ENCODE measurements around the gene PAX9. TPM values are rescaled to one million over a fixed set of nuclear protein-coding genes. Genes with fewer than 3 reads are reported as not detected.

PAX9 gene
- total RNA-seq: not detected

- ChIA-PET POLR2A (no interaction called here), CTCF (interaction anchor here (0.7 kb wide), 1 partner anchor 141 kb away, joined by 3 read pairs; no protein-coding TSS in a partner anchor)
Observed at GRCh38 chr14:36661506-36662257, at the start of gene PAX9. Gene PAX9 (plus strand): TSS chr14:36661860. CDS start chr14:36662090, 230 bp downstream.

GRCh38 chr14:36617824-36618223, 43.8 kb upstream of the PAX9 start:
- ChIA-PET POLR2A (no interaction called here), CTCF (no interaction called here)

GRCh38 chr14:36618641-36619040, 43.0 kb upstream of the PAX9 start:
- ChIA-PET POLR2A (no interaction called here), CTCF (no interaction called here)

GRCh38 chr14:36619131-36619530, 42.5 kb upstream of the PAX9 start:
- ChIA-PET POLR2A (no interaction called here), CTCF (no interaction called here)

- POLR2A ChIA-PET: no interaction called here
Observed at GRCh38 chr14:36619853-36620252, 41.8 kb upstream of the PAX9 start.

GRCh38 chr14:36625014-36625413, 36.6 kb upstream of the PAX9 start:
- POLR2A ChIA-PET: no interaction called here
- CTCF ChIA-PET: no interaction called here

More at GRCh38 chr14:36619853-36620252, 41.8 kb upstream of the PAX9 start:
- CTCF ChIA-PET: no interaction called here

- ChIA-PET POLR2A (no interaction called here), CTCF (no interaction called here)
Observed at GRCh38 chr14:36625436-36625835, 36.2 kb upstream of the PAX9 start.

GRCh38 chr14:36626151-36626550, 35.5 kb upstream of the PAX9 start:
- ChIA-PET CTCF (no interaction called here), POLR2A (no interaction called here)

GRCh38 chr14:36627981-36628380, 33.7 kb upstream of the PAX9 start:
- POLR2A ChIA-PET: no interaction called here

GRCh38 chr14:36633580-36633979, 28.1 kb upstream of the PAX9 start:
- ChIA-PET POLR2A (no interaction called here), CTCF (no interaction called here)

More at GRCh38 chr14:36627981-36628380, 33.7 kb upstream of the PAX9 start:
- CTCF ChIA-PET: no interaction called here

- POLR2A ChIA-PET: no interaction called here
Observed at GRCh38 chr14:36646664-36647416, 14.8 kb upstream of the PAX9 start.

GRCh38 chr14:36647417-36647823, 14.2 kb upstream of the PAX9 start:
- ChIA-PET POLR2A (no interaction called here), CTCF (no interaction called here)

More at GRCh38 chr14:36646664-36647416, 14.8 kb upstream of the PAX9 start:
- CTCF ChIA-PET: no interaction called here

- ChIA-PET POLR2A (no interaction called here), CTCF (no interaction called here)
Observed at GRCh38 chr14:36647824-36648753, 13.6 kb upstream of the PAX9 start.

- ChIA-PET CTCF (no interaction called here), POLR2A (no interaction called here)
Observed at GRCh38 chr14:36649872-36650650, 11.6 kb upstream of the PAX9 start.

GRCh38 chr14:36652542-36653201, 9.0 kb upstream of the PAX9 start:
- POLR2A ChIA-PET: no interaction called here
- CTCF ChIA-PET: no interaction called here

GRCh38 chr14:36653413-36653812, 8.2 kb upstream of the PAX9 start:
- CTCF ChIA-PET: no interaction called here
- POLR2A ChIA-PET: no interaction called here

GRCh38 chr14:36653962-36654793, 7.5 kb upstream of the PAX9 start:
- ChIA-PET POLR2A (no interaction called here), CTCF (no interaction called here)

GRCh38 chr14:36654794-36655381, 6.8 kb upstream of the PAX9 start:
- CTCF ChIA-PET: no interaction called here

More at GRCh38 chr14:36654794-36655381, 6.8 kb upstream of the PAX9 start:
- POLR2A ChIA-PET: no interaction called here
